Type B pancreatic cell (in vitro differentiated cells): ENCODE results near the gene HBP1. TPM values are rescaled to one million over a fixed set of nuclear protein-coding genes. Genes with fewer than 3 reads are reported as not detected.
A peak's percentile ranks its signal among the peaks of the same experiment; 100 is the strongest.

Source experiments
- DNase-seq: peaks from one replicate; pipeline ENCODE4 v3.0.0; 2021; ENCODE audit warnings: mixed read lengths; ENCODE audit not compliant: unreplicated experiment; ENCODE audit errors: extremely low spot score
- H3K27ac Mint-ChIP-seq: 2 replicates; pipeline ENCODE4 v1.8.0; 2021; ENCODE audit warnings: mild to moderate bottlenecking, mixed read lengths
- H3K27me3 Mint-ChIP-seq: 2 replicates; pipeline ENCODE4 v1.8.0; 2021; ENCODE audit warnings: mixed read lengths
- H3K36me3 Mint-ChIP-seq: 2 replicates; pipeline ENCODE4 v1.8.0; 2021; ENCODE audit warnings: mixed read lengths
- H3K4me1 Mint-ChIP-seq: one replicate; pipeline ENCODE4 v1.8.0; 2021; ENCODE audit warnings: mixed read lengths; ENCODE audit not compliant: unreplicated experiment
- H3K4me3 Mint-ChIP-seq: 2 replicates; pipeline ENCODE4 v1.8.0; 2021; ENCODE audit warnings: mild to moderate bottlenecking, mixed read lengths
- H3K9me3 Mint-ChIP-seq: 2 replicates; pipeline ENCODE4 v1.8.0; 2021; ENCODE audit warnings: mixed read lengths
- CTCF ChIP-seq: fragments of 200-600 bp; sonication (generic); conservative IDR thresholded peaks from 2 replicates; pipeline ENCODE4 v1.5.0; 2021; ENCODE audit warnings: antibody characterized with exemption, mild to moderate bottlenecking
- total RNA-seq: library from RNA; stranded (reverse); gene quantifications from 2 replicates; pipeline ENCODE4 v1.2.1, GENCODE V29; 2021; ENCODE audit warnings: low replicate concordance

Gene HBP1
- total RNA-seq, 1 donor from 2014 or later: 56.9 TPM

- Mint-ChIP-seq H3K27me3 (no peaks in the 10 kb centered on the region), H3K27ac (no peak overlapping the region), H3K9me3 (no peaks in the 10 kb centered on the region), H3K4me1 (peaks cover 4% of the 10 kb centered on the region), H3K4me3 (no peak overlapping the region), H3K36me3 (no peaks in the 10 kb centered on the region)
- no peak for DNase-seq
- TF ChIP-seq CTCF: no peak
These were observed 23.6 kb upstream of the HBP1 start for GRCh38 chr7:107145067-107145838.

- Mint-ChIP-seq H3K36me3 (no peaks in the 10 kb centered on the region), H3K27me3 (no peaks in the 10 kb centered on the region), H3K27ac (no peak overlapping the region), H3K4me1 (peaks cover 8% of the 10 kb centered on the region), H3K4me3 (no peak overlapping the region), H3K9me3 (no peaks in the 10 kb centered on the region)
- peak; percentile 79 for TF ChIP-seq CTCF
- DNase-seq: no peak
These were observed 21.1 kb upstream of the HBP1 start for GRCh38 chr7:107147464-107148393.

- no peak overlapping the region for H3K4me3 Mint-ChIP-seq
- TF ChIP-seq CTCF: no peak
- no peaks in the 10 kb centered on the region for H3K36me3 Mint-ChIP-seq
- H3K27me3 Mint-ChIP-seq: no peaks in the 10 kb centered on the region
- no peaks in the 10 kb centered on the region for H3K9me3 Mint-ChIP-seq
- DNase-seq: no peak
- H3K4me1 Mint-ChIP-seq: peaks cover 8% of the 10 kb centered on the region
- H3K27ac Mint-ChIP-seq: no peak overlapping the region
These were observed 20.1 kb upstream of the HBP1 start for GRCh38 chr7:107148721-107149120.

- Mint-ChIP-seq H3K4me1 (peaks cover 8% of the 10 kb centered on the region), H3K4me3 (no peak overlapping the region), H3K9me3 (no peaks in the 10 kb centered on the region), H3K27ac (no peak overlapping the region), H3K36me3 (no peaks in the 10 kb centered on the region), H3K27me3 (no peaks in the 10 kb centered on the region)
- DNase-seq: no peak
- no peak for TF ChIP-seq CTCF
These were observed 18.9 kb upstream of the HBP1 start for GRCh38 chr7:107149863-107150262.

- Mint-ChIP-seq H3K4me1 (peaks cover 8% of the 10 kb centered on the region), H3K27ac (no peak overlapping the region), H3K9me3 (no peaks in the 10 kb centered on the region), H3K27me3 (no peaks in the 10 kb centered on the region), H3K36me3 (peaks cover 2% of the 10 kb centered on the region), H3K4me3 (no peak overlapping the region)
- peak; percentile 92 for TF ChIP-seq CTCF
- no peak for DNase-seq
These were observed 18.3 kb upstream of the HBP1 start for GRCh38 chr7:107150375-107151073.
